OCI-LY1 (cell line): ENCODE measurements around the gene PAX5.

Experiments
- EZH2 ChIP-seq: fragments of 200-600 bp; sonication (generic), shearing (Covaris generic); IDR thresholded peaks from 2 replicates; pipeline ENCODE4 v1.8.0; 2017; ENCODE audit warnings: borderline replicate concordance, mixed run types, mild to moderate bottlenecking, antibody characterized with exemption, low read length, moderate library complexity, mixed read lengths
- TF ChIP-seq, protein P1 (sequence below): fragments of 200-600 bp; sonication (generic), shearing (Covaris generic); IDR thresholded peaks from 2 replicates; pipeline ENCODE4 v1.5.1; 2017; ENCODE audit warnings: mild to moderate bottlenecking, antibody characterized with exemption, low read length, moderate library complexity, mixed read lengths

- TF ChIP-seq, protein P1, sequence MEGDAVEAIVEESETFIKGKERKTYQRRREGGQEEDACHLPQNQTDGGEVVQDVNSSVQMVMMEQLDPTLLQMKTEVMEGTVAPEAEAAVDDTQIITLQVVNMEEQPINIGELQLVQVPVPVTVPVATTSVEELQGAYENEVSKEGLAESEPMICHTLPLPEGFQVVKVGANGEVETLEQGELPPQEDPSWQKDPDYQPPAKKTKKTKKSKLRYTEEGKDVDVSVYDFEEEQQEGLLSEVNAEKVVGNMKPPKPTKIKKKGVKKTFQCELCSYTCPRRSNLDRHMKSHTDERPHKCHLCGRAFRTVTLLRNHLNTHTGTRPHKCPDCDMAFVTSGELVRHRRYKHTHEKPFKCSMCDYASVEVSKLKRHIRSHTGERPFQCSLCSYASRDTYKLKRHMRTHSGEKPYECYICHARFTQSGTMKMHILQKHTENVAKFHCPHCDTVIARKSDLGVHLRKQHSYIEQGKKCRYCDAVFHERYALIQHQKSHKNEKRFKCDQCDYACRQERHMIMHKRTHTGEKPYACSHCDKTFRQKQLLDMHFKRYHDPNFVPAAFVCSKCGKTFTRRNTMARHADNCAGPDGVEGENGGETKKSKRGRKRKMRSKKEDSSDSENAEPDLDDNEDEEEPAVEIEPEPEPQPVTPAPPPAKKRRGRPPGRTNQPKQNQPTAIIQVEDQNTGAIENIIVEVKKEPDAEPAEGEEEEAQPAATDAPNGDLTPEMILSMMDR, result no peak
- no peak for TF ChIP-seq EZH2
Measured at GRCh38 chr9:36853233-36853632, 180.8 kb downstream of the PAX5 start.
